HL-60 (cell line): ENCODE data around the gene KBTBD8.

Source experiments
- DNase-seq, 2 experiments: peaks; one replicate each; pipeline ENCODE4 v3.0.0-alpha.2; 2010 to 2020; ENCODE audit warnings: low read depth in 1 of 2, low spot score in 1 of 2
- H3K27ac ChIP-seq: fragments of 250-450 bp; sonication (Bioruptor Pico); replicated peaks from 2 replicates; pipeline ENCODE4 v1.5.1; 2020; ENCODE audit warnings: mild to moderate bottlenecking, moderate library complexity
- H3K27me3 ChIP-seq: fragments of 250-450 bp; sonication (Bioruptor Pico); 2 replicates; pipeline ENCODE4 v1.5.1; 2021; ENCODE audit warnings: mild to moderate bottlenecking, moderate library complexity; ENCODE audit not compliant: insufficient read depth, poor library complexity, severe bottlenecking
- H3K4me3 ChIP-seq: replicated peaks from 2 replicates; pipeline ENCODE4 v1.5.1; 2011; ENCODE audit warnings: mild to moderate bottlenecking, control low read depth, low read length; ENCODE audit not compliant: insufficient read depth
- GABPA ChIP-seq: IDR thresholded peaks from 2 replicates; pipeline ENCODE4 v1.6.1; 2012; ENCODE audit warnings: low read depth
- POLR2AphosphoS5 ChIP-seq: IDR thresholded peaks from 2 replicates; pipeline ENCODE4 v1.6.1; 2012; ENCODE audit warnings: low read depth
- SPI1 ChIP-seq: IDR thresholded peaks from 2 replicates; pipeline ENCODE4 v1.6.1; 2012; ENCODE audit warnings: low read depth, mild to moderate bottlenecking, borderline replicate concordance
- TF ChIP-seq, protein P1 (sequence below): IDR thresholded peaks from one replicate; pipeline ENCODE4 v1.5.1; 2011; ENCODE audit warnings: low read length, control low read depth, inconsistent platforms; ENCODE audit not compliant: insufficient read depth
- TF ChIP-seq, protein P2 (sequence below): IDR thresholded peaks from 2 replicates; pipeline ENCODE4 v1.6.1; 2012; ENCODE audit warnings: low read depth; ENCODE audit not compliant: insufficient replicate concordance

The KBTBD8 gene

DNA sequence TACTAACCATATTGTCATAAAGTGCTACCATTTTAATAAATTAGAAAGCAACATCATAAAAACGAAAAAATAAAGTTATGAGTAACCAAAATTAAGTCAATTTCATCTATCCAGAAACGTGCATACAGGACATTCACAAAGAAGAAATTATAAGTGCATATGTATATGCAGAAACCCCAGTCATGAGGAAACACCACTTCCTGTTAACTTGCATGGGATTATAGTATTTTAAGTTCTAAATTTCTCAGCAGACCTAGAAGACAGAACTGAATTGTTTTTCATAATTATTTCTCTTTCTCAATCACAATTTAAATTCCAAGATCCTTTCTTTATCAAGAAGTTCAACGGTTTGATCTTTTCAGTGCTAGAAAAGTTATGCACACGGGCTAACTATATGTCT lies 1.4 kb upstream of the KBTBD8 start:
- DNase-seq, result no peak
- H3K27me3 ChIP-seq, result no peaks in the 10 kb centered on the region
- no peak overlapping the region for H3K4me3 ChIP-seq
- H3K27ac ChIP-seq, result peak overlapping the region; percentile 71
- TF ChIP-seq, protein P1, sequence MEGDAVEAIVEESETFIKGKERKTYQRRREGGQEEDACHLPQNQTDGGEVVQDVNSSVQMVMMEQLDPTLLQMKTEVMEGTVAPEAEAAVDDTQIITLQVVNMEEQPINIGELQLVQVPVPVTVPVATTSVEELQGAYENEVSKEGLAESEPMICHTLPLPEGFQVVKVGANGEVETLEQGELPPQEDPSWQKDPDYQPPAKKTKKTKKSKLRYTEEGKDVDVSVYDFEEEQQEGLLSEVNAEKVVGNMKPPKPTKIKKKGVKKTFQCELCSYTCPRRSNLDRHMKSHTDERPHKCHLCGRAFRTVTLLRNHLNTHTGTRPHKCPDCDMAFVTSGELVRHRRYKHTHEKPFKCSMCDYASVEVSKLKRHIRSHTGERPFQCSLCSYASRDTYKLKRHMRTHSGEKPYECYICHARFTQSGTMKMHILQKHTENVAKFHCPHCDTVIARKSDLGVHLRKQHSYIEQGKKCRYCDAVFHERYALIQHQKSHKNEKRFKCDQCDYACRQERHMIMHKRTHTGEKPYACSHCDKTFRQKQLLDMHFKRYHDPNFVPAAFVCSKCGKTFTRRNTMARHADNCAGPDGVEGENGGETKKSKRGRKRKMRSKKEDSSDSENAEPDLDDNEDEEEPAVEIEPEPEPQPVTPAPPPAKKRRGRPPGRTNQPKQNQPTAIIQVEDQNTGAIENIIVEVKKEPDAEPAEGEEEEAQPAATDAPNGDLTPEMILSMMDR, result no peak
- TF ChIP-seq, protein P2, sequence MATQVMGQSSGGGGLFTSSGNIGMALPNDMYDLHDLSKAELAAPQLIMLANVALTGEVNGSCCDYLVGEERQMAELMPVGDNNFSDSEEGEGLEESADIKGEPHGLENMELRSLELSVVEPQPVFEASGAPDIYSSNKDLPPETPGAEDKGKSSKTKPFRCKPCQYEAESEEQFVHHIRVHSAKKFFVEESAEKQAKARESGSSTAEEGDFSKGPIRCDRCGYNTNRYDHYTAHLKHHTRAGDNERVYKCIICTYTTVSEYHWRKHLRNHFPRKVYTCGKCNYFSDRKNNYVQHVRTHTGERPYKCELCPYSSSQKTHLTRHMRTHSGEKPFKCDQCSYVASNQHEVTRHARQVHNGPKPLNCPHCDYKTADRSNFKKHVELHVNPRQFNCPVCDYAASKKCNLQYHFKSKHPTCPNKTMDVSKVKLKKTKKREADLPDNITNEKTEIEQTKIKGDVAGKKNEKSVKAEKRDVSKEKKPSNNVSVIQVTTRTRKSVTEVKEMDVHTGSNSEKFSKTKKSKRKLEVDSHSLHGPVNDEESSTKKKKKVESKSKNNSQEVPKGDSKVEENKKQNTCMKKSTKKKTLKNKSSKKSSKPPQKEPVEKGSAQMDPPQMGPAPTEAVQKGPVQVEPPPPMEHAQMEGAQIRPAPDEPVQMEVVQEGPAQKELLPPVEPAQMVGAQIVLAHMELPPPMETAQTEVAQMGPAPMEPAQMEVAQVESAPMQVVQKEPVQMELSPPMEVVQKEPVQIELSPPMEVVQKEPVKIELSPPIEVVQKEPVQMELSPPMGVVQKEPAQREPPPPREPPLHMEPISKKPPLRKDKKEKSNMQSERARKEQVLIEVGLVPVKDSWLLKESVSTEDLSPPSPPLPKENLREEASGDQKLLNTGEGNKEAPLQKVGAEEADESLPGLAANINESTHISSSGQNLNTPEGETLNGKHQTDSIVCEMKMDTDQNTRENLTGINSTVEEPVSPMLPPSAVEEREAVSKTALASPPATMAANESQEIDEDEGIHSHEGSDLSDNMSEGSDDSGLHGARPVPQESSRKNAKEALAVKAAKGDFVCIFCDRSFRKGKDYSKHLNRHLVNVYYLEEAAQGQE, result no peak
- TF ChIP-seq POLR2AphosphoS5 (no peak), SPI1 (peak; percentile 67; the same call in 1 of the 2 replicates)

DNA sequence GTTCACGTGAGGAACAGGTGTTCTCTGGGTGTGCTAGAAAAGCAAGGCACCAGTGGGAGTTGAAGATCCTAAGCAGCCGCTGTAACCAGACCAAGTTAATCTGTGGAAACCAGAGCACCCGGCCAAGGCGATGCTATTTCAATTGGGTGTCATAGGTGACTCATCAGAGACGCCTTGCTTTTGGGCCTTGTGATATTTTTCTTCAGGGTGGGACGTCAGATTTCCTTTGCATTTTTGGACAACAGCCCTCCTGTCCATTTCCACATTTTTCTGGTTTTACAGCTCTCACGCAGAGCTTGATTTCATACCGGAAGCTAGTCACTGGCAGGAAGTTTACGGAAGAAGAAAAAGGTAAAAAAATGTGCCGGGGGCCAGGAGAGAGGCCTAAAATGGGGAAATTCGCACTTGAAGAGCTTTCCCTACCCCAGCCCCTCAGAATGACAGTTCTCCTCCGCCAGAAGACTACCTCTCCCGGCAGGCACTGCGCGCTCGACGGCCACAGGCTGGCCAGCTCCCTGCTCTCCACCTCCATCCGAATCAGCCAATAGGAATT lies 471 bp upstream of the KBTBD8 start:
- no peaks in the 10 kb centered on the region for H3K27me3 ChIP-seq
- peak overlapping the region; percentile 38 for H3K4me3 ChIP-seq
- TF ChIP-seq, protein P1, result no peak
- TF ChIP-seq POLR2AphosphoS5 (no peak), SPI1 (no peak), GABPA (no peak)
- TF ChIP-seq, protein P2, result no peak
- peak overlapping the region; percentile 71 for H3K27ac ChIP-seq
- DNase-seq, result no peak

DNA sequence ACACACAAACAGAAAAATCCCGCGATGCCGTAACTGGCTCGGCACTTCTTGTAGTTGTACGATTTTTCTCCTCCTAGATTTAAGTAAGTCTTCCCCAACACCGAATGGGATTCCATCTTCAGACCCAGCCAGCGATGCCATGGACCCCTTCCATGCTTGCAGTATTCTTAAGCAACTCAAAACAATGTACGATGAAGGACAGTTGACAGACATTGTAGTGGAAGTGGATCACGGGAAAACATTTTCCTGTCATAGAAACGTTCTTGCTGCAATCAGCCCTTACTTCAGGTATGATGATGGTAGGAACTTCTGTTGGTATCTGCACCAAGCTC lies 763 bp downstream of the KBTBD8 start:
- H3K27ac ChIP-seq, result peak overlapping the region; percentile 49
- H3K27me3 ChIP-seq, result no peaks in the 10 kb centered on the region
- no peak for DNase-seq
- peak overlapping the region; percentile 99 for H3K4me3 ChIP-seq
- TF ChIP-seq, protein P2, result no peak
- no peak for TF ChIP-seq POLR2AphosphoS5
- TF ChIP-seq GABPA, result no peak
- TF ChIP-seq, protein P1, result no peak
- no peak for TF ChIP-seq SPI1
